Uterus (tissue), 4 donors: ENCODE results near the gene BATF3. TPM values are rescaled to one million over a fixed set of nuclear protein-coding genes. Genes with fewer than 3 reads are reported as not detected.

Experiments
- DNase-seq, 2 donors: peaks; one replicate each; pipeline ENCODE4 v3.0.0-alpha.2; 2019 to 2020
- H3K27ac ChIP-seq, 2 donors: fragments of 200-600 bp; sonication (generic); 1 replicate in 1 of 2; 2 replicates in 1 of 2; pipeline ENCODE4 v1.5.1; 2016 to 2018
- H3K27me3 ChIP-seq, 2 donors: fragments of 200-600 bp; sonication (generic); one replicate each; pipeline ENCODE4 v1.5.1; 2018 to 2019; ENCODE audit warnings: control low read depth in 1 of 2
- H3K36me3 ChIP-seq, 2 donors: fragments of 200-600 bp; sonication (generic); one replicate each; pipeline ENCODE4 v1.5.1; 2019; ENCODE audit warnings: control low read depth in 1 of 2
- H3K4me1 ChIP-seq, 2 donors: fragments of 200-600 bp; sonication (generic); one replicate each; pipeline ENCODE4 v1.5.1; 2018 to 2019; ENCODE audit warnings: control low read depth in 1 of 2
- H3K4me3 ChIP-seq, 2 donors: fragments of 200-600 bp; sonication (generic); 1 replicate in 1 of 2; 2 replicates in 1 of 2; pipeline ENCODE4 v1.5.1; 2018 to 2019; ENCODE audit warnings: mild to moderate bottlenecking in 1 of 2
- H3K9me3 ChIP-seq, 2 donors: fragments of 200-600 bp; sonication (generic); one replicate each; pipeline ENCODE4 v1.5.1; 2019; ENCODE audit warnings: control low read depth in 1 of 2
- POLR2A ChIP-seq, 2 donors: fragments of 450-650 bp; IDR thresholded peaks; one replicate each; pipeline ENCODE4 v1.6.1; 2016; ENCODE audit warnings: antibody characterized with exemption in 2 of 2, mild to moderate bottlenecking in 1 of 2, moderate library complexity in 1 of 2
- intact Hi-C: fragments of 100-400 bp; cut with DNase I; formaldehyde crosslinking; loops from one replicate; pipeline ENCODE4 v1.15.1; 2023; ENCODE audit warnings: low total_unique reads
- total RNA-seq, 4 donors: library from RNA; depleted of rRNA in 3 of 4; stranded (reverse); fragments of >200 nt in 3 of 4; gene quantifications; one replicate each; pipeline versions ENCODE4 v1.1.0 to v1.2.4, GENCODE V29; 2014 to 2023
- TF ChIP-seq, protein P1 (sequence below), 4 experiments: fragments of 200-600 bp in 2 of 4; fragments of 450-650 bp in 2 of 4; sonication (generic) in 2 of 4; IDR thresholded peaks; one replicate each; pipeline ENCODE4 v1.5.1; 2016 to 2019; ENCODE audit warnings: antibody characterized with exemption in 4 of 4, mild to moderate bottlenecking in 2 of 4, moderate library complexity in 1 of 4
- donor health status: DM: yes; HTN: yes; CAD: no.

Gene BATF3
- total RNA-seq, 4 donors from 2014 or later, result 3.0 to 10.3 (median 3.5) TPM; not detected in 1

DNA sequence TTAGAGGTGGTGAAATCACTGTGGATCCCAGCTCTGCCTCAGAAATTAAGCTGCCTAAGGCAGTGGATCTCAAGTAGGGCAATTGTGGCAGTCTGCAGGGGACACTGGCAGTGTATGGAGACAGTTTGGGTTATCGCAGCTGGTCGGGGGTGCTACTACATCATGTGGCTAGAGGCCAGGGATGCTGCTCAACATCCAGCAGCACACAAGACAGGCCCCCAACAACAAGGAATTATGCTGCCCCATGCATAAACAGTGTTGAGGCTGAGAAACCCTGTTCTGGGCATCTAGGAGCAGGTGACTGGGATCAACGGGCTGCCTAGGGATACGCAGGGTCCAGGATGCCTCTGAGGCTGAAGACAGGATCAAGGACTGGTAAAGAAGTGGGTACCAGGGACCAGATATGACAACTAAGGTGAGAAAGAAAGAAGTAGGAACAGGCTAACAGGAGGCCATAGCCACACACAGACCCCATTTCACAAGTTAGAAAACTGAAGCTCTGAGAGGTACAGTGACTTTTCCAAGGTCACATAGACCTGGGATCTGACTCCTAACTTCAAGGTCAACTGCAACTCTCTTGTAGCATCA is 8.7 kb downstream of the BATF3 start:
- Histone ChIP-seq H3K27me3 (no peaks in the 10 kb centered on the region), H3K4me1 (no peaks in the 10 kb centered on the region), H3K9me3 (no peaks in the 10 kb centered on the region), H3K4me3 (no peak overlapping the region), H3K27ac (no peak overlapping the region), H3K36me3 (no peaks in the 10 kb centered on the region)
- TF ChIP-seq, protein P1, sequence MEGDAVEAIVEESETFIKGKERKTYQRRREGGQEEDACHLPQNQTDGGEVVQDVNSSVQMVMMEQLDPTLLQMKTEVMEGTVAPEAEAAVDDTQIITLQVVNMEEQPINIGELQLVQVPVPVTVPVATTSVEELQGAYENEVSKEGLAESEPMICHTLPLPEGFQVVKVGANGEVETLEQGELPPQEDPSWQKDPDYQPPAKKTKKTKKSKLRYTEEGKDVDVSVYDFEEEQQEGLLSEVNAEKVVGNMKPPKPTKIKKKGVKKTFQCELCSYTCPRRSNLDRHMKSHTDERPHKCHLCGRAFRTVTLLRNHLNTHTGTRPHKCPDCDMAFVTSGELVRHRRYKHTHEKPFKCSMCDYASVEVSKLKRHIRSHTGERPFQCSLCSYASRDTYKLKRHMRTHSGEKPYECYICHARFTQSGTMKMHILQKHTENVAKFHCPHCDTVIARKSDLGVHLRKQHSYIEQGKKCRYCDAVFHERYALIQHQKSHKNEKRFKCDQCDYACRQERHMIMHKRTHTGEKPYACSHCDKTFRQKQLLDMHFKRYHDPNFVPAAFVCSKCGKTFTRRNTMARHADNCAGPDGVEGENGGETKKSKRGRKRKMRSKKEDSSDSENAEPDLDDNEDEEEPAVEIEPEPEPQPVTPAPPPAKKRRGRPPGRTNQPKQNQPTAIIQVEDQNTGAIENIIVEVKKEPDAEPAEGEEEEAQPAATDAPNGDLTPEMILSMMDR (IDR thresholded peaks at IDR 0.05), result no peak
- TF ChIP-seq POLR2A (IDR thresholded peaks at IDR 0.05), result no peak
- intact Hi-C loops, result no loop called here
- DNase-seq, result no peak

DNA sequence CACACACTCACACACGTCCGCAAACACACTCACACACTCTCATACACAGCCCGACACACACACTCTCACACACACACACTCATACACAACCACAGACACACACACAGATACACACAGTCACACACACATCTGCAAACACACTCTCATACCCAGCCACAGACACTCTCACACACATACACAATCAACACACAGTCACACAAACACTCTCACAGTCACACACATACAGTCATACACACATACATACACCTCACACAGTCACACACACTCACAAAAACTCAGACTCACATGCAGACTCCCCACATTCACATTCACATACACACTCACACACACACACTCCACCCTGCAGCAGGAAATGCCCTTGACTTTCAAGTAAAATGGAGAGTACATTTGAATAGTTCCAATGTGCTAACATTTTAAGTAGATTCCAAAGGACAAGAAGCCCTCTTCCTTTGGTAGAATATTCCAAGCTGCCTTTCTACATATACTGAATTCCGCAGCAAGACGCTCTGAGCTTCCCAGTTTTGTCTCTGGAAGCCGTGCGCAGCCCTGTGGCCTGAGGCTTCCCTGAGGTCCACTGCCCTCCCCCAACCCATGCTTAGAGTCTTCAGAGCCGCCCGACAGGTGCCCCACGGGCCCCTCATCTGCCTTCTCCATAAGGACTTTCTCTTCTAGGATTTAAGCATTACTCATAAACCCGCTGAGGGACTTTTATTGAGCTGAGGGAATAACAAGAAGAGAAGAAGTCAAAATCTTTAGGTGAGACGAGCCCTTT is 9.7 kb downstream of the BATF3 start:
- H3K36me3 ChIP-seq, result no peaks in the 10 kb centered on the region
- TF ChIP-seq, protein P1 (IDR thresholded peaks at IDR 0.05), result no peak
- no peak for TF ChIP-seq POLR2A (IDR thresholded peaks at IDR 0.05)
- H3K27me3 ChIP-seq, result no peaks in the 10 kb centered on the region
- no peaks in the 10 kb centered on the region for H3K9me3 ChIP-seq
- H3K4me3 ChIP-seq, result no peak overlapping the region
- intact Hi-C loops, result no loop called here
- no peak overlapping the region for H3K27ac ChIP-seq
- no peak for DNase-seq
- H3K4me1 ChIP-seq, result no peaks in the 10 kb centered on the region

DNA sequence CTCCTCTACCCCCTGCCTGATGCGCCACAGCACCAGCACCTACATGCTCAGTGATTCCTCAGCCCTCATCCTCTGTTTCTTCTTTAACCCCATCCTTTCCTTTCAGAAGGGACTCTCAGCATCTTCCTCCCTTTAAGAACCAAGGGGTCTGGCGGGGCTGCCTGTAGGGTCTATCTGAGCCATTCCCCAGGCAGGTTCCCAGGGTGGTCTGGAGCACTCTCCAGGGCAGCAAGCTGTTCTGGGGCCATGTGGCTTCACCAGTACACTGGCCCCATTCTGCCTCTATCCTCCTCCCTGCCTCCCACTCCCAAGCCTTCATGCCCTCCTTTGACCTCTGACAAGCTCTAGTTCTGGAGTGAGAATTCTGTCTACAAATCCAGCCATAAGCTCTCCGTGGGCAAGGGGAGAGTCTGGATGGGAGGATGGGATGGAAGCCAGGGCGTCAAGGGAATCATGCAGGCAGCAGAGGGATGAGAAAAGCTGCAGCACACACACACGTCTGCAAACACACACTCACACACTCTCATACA is 10.4 kb downstream of the BATF3 start:
- no peak overlapping the region for H3K27ac ChIP-seq
- no peaks in the 10 kb centered on the region for H3K9me3 ChIP-seq
- TF ChIP-seq, protein P1 (IDR thresholded peaks at IDR 0.05), result no peak
- no peak for TF ChIP-seq POLR2A (IDR thresholded peaks at IDR 0.05)
- DNase-seq, result no peak
- intact Hi-C loops, result no loop called here
- no peaks in the 10 kb centered on the region for H3K4me1 ChIP-seq
- no peaks in the 10 kb centered on the region for H3K36me3 ChIP-seq
- no peaks in the 10 kb centered on the region for H3K27me3 ChIP-seq
- H3K4me3 ChIP-seq, result no peak overlapping the region

GRCh38 chr1:212688341-212689047 is 11.1 kb downstream of the BATF3 start:
- Histone ChIP-seq H3K4me1 (no peaks in the 10 kb centered on the region), H3K4me3 (no peak overlapping the region), H3K27ac (no peak overlapping the region), H3K9me3 (no peaks in the 10 kb centered on the region), H3K27me3 (no peaks in the 10 kb centered on the region), H3K36me3 (no peaks in the 10 kb centered on the region)
- intact Hi-C loops, result no loop called here
- TF ChIP-seq, protein P1 (IDR thresholded peaks at IDR 0.05), result no peak
- no peak for TF ChIP-seq POLR2A (IDR thresholded peaks at IDR 0.05)
- DNase-seq, result no peak

DNA sequence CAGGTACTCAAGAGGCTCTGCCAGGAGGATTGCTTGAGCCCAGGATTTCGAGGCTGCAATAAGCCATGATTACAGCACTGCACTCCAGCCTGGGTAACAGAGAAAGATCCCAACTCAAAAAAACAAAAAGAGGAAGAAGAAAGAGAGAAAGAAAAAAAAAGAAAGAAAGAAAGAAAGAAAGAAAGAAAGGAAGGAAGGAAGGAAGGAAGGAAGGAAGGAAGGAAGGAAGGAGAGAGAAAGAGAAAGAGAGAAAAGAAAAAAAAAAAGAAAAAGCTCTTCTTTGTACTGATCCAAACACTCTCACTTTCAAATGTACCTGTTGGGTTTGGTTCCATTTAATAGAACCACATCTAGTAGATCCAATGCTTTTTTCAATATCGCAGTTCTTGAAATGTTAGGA is 11.8 kb downstream of the BATF3 start:
- intact Hi-C loops, result no loop called here
- DNase-seq, result no peak
- Histone ChIP-seq H3K4me1 (no peaks in the 10 kb centered on the region), H3K4me3 (no peak overlapping the region), H3K27ac (no peak overlapping the region), H3K27me3 (no peaks in the 10 kb centered on the region), H3K9me3 (no peaks in the 10 kb centered on the region), H3K36me3 (no peaks in the 10 kb centered on the region)
- TF ChIP-seq, protein P1 (IDR thresholded peaks at IDR 0.05), result no peak
- TF ChIP-seq POLR2A (IDR thresholded peaks at IDR 0.05), result no peak
